ENCODE data around the gene C11orf71. TPM values are rescaled to one million over a fixed set of nuclear protein-coding genes. Genes with fewer than 3 reads are reported as not detected.

The C11orf71 gene
- total and polyA plus RNA-seq, 4 experiments from 2014 or later, result 12.8 to 15.6 (median 14.5) TPM

- peaks cover 20 to 26% of the 10 kb centered on the region in 2 donors for H3K27me3 Mint-ChIP-seq
Observed at GRCh38 chr11:114362326-114362725, 38.0 kb downstream of the C11orf71 start.

GRCh38 chr11:114359342-114359741 lies 41.0 kb downstream of the C11orf71 start:
- POLR2A ChIA-PET (ENCODE audit: partially characterized antibody), result no interaction called here
- intact Hi-C loops (cut with micrococcal nuclease), result no loop called here
- no peak for DNase-seq

More at GRCh38 chr11:114362326-114362725, 38.0 kb downstream of the C11orf71 start:
- Histone ChIP-seq H3K4me3 (ENCODE audit: low read length in 2 of 2) (no peak overlapping the region), H3K9me3 (ENCODE audit: control insufficient read depth in 1 of 2, low read length in 2 of 2) (no peaks in the 10 kb centered on the region), H3K27ac (ENCODE audit: low read depth, low read length) (no peak overlapping the region), H3K4me1 (ENCODE audit: insufficient read depth, low read length) (no peaks in the 10 kb centered on the region), H3K27me3 (ENCODE audit: insufficient read depth, low read length) (no peaks in the 10 kb centered on the region), H3K36me3 (ENCODE audit: insufficient read depth, low read length) (no peaks in the 10 kb centered on the region)
- Mint-ChIP-seq H3K4me3 (no peak overlapping the region), H3K36me3 (no peaks in the 10 kb centered on the region), H3K4me1 (no peaks in the 10 kb centered on the region), H3K9me3 (no peaks in the 10 kb centered on the region), H3K27ac (no peak overlapping the region)
- intact Hi-C loops (cut with micrococcal nuclease), result no loop called here
- ChIA-PET CTCF (ENCODE audit: partially characterized antibody) (interaction anchor here (0.6 to 1.1 kb wide), 2 partner anchors 15 to 21 kb away, joined by 3 read pairs; no protein-coding TSS in a partner anchor), POLR2A (ENCODE audit: partially characterized antibody) (no interaction called here)
- DNase-seq, result no peak

GRCh38 chr11:114358716-114359115 lies 41.6 kb downstream of the C11orf71 start:
- Mint-ChIP-seq H3K4me1 (no peaks in the 10 kb centered on the region), H3K4me3 (no peak overlapping the region), H3K36me3 (no peaks in the 10 kb centered on the region), H3K27me3 (peaks cover 11% of the 10 kb centered on the region in 2 donors), H3K27ac (no peak overlapping the region), H3K9me3 (no peaks in the 10 kb centered on the region)
- H3K27ac ChIP-seq (ENCODE audit: low read depth, low read length), result no peak overlapping the region
- no peaks in the 10 kb centered on the region for H3K36me3 ChIP-seq (ENCODE audit: insufficient read depth, low read length)
- DNase-seq, result no peak
- no peaks in the 10 kb centered on the region for H3K9me3 ChIP-seq (ENCODE audit: control insufficient read depth in 1 of 2, low read length in 2 of 2)
- no peaks in the 10 kb centered on the region for H3K27me3 ChIP-seq (ENCODE audit: insufficient read depth, low read length)
- H3K4me1 ChIP-seq (ENCODE audit: insufficient read depth, low read length), result no peaks in the 10 kb centered on the region
- ChIA-PET POLR2A (ENCODE audit: partially characterized antibody) (no interaction called here), CTCF (ENCODE audit: partially characterized antibody) (no interaction called here)
- H3K4me3 ChIP-seq (ENCODE audit: low read length in 2 of 2), result no peak overlapping the region
- intact Hi-C loops (cut with micrococcal nuclease), result no loop called here

More at GRCh38 chr11:114359342-114359741, 41.0 kb downstream of the C11orf71 start:
- H3K4me3 Mint-ChIP-seq, result no peak overlapping the region
- Histone ChIP-seq H3K4me1 (ENCODE audit: insufficient read depth, low read length) (no peaks in the 10 kb centered on the region), H3K27me3 (ENCODE audit: insufficient read depth, low read length) (no peaks in the 10 kb centered on the region), H3K27ac (ENCODE audit: low read depth, low read length) (no peak overlapping the region), H3K4me3 (ENCODE audit: low read length in 2 of 2) (no peak overlapping the region), H3K36me3 (ENCODE audit: insufficient read depth, low read length) (no peaks in the 10 kb centered on the region), H3K9me3 (ENCODE audit: control insufficient read depth in 1 of 2, low read length in 2 of 2) (no peaks in the 10 kb centered on the region)
- H3K36me3 Mint-ChIP-seq, result no peaks in the 10 kb centered on the region
- no peak overlapping the region for H3K27ac Mint-ChIP-seq
- peaks cover 11 to 15% of the 10 kb centered on the region in 2 donors for H3K27me3 Mint-ChIP-seq
- H3K4me1 Mint-ChIP-seq, result no peaks in the 10 kb centered on the region
- no peaks in the 10 kb centered on the region for H3K9me3 Mint-ChIP-seq
- CTCF ChIA-PET (ENCODE audit: partially characterized antibody), result interaction anchor here (1.3 kb wide), 1 partner anchor 9 kb away, joined by 3 read pairs; no protein-coding TSS in a partner anchor

GRCh38 chr11:114354076-114354475 lies 46.2 kb downstream of the C11orf71 start:
- Histone ChIP-seq H3K4me1 (ENCODE audit: insufficient read depth, low read length) (no peaks in the 10 kb centered on the region), H3K27ac (ENCODE audit: low read depth, low read length) (no peak overlapping the region), H3K27me3 (ENCODE audit: insufficient read depth, low read length) (no peaks in the 10 kb centered on the region), H3K4me3 (ENCODE audit: low read length in 2 of 2) (no peak overlapping the region), H3K9me3 (ENCODE audit: control insufficient read depth in 1 of 2, low read length in 2 of 2) (no peaks in the 10 kb centered on the region), H3K36me3 (ENCODE audit: insufficient read depth, low read length) (no peaks in the 10 kb centered on the region)
- H3K4me1 Mint-ChIP-seq, result no peaks in the 10 kb centered on the region
- H3K9me3 Mint-ChIP-seq, result no peaks in the 10 kb centered on the region
- CTCF ChIA-PET (ENCODE audit: partially characterized antibody), result no interaction called here
- intact Hi-C loops (cut with micrococcal nuclease), result no loop called here
- POLR2A ChIA-PET (ENCODE audit: partially characterized antibody), result no interaction called here
- H3K27ac Mint-ChIP-seq, result no peak overlapping the region
- no peak overlapping the region for H3K4me3 Mint-ChIP-seq
- H3K36me3 Mint-ChIP-seq, result no peaks in the 10 kb centered on the region
- DNase-seq, result no peak
- H3K27me3 Mint-ChIP-seq, result peaks cover 5 to 7% of the 10 kb centered on the region in 2 donors

- CTCF ChIA-PET (ENCODE audit: partially characterized antibody), result interaction anchor here (3.1 kb wide), 1 partner anchor 13 kb away, joined by 11 read pairs; no protein-coding TSS in a partner anchor
- Mint-ChIP-seq H3K4me1 (no peaks in the 10 kb centered on the region), H3K36me3 (no peaks in the 10 kb centered on the region), H3K4me3 (no peak overlapping the region), H3K9me3 (no peaks in the 10 kb centered on the region), H3K27me3 (peaks cover 3 to 7% of the 10 kb centered on the region in 2 donors), H3K27ac (no peak overlapping the region)
- Histone ChIP-seq H3K27me3 (ENCODE audit: insufficient read depth, low read length) (no peaks in the 10 kb centered on the region), H3K36me3 (ENCODE audit: insufficient read depth, low read length) (no peaks in the 10 kb centered on the region), H3K4me3 (ENCODE audit: low read length in 2 of 2) (no peak overlapping the region), H3K27ac (ENCODE audit: low read depth, low read length) (no peak overlapping the region), H3K9me3 (ENCODE audit: control insufficient read depth in 1 of 2, low read length in 2 of 2) (no peaks in the 10 kb centered on the region), H3K4me1 (ENCODE audit: insufficient read depth, low read length) (no peaks in the 10 kb centered on the region)
- intact Hi-C loops (cut with micrococcal nuclease), result no loop called here
- no peak for DNase-seq
- POLR2A ChIA-PET (ENCODE audit: partially characterized antibody), result no interaction called here
Observed at GRCh38 chr11:114353443-114353842, 46.9 kb downstream of the C11orf71 start.

- Mint-ChIP-seq H3K9me3 (no peaks in the 10 kb centered on the region), H3K4me1 (peaks cover 1 to 7% (median 5%) of the 10 kb centered on the region in 4 donors), H3K27me3 (no peaks in the 10 kb centered on the region), H3K27ac (no peak overlapping the region), H3K36me3 (no peaks in the 10 kb centered on the region), H3K4me3 (no peak overlapping the region)
- Histone ChIP-seq H3K4me1 (ENCODE audit: insufficient read depth, low read length) (no peaks in the 10 kb centered on the region), H3K9me3 (ENCODE audit: control insufficient read depth in 1 of 2, low read length in 2 of 2) (no peaks in the 10 kb centered on the region), H3K4me3 (ENCODE audit: low read length in 2 of 2) (no peak overlapping the region), H3K27ac (ENCODE audit: low read depth, low read length) (no peak overlapping the region), H3K36me3 (ENCODE audit: insufficient read depth, low read length) (no peaks in the 10 kb centered on the region), H3K27me3 (ENCODE audit: insufficient read depth, low read length) (no peaks in the 10 kb centered on the region)
- POLR2A ChIA-PET (ENCODE audit: partially characterized antibody), result no interaction called here
- CTCF ChIA-PET (ENCODE audit: partially characterized antibody), result interaction anchor here (0.6 to 1.0 kb wide), 3 partner anchors 10 to 435 kb away, joined by 3 read pairs; no protein-coding TSS in a partner anchor
- no peak for DNase-seq
- intact Hi-C loops (cut with micrococcal nuclease), result no loop called here
Observed at GRCh38 chr11:114350022-114350421, 50.3 kb downstream of the C11orf71 start.

All from CD4-positive, alpha-beta memory T cell (primary cell).